NCI-H2081 treated with DMSO at 0.1 percent for 48 hours (cell line): ENCODE measurements around the gene INAVA.
"Not testable (repeated sequence)": the region's sequence is repeated elsewhere in the genome, so short reads cannot be mapped to it uniquely, and the experiment has no call there.

Source experiments
- DNase-seq: peaks from one replicate; lab custom pipeline; 2025; lab: John Stamatoyannopoulos, UW

The INAVA gene

DNA sequence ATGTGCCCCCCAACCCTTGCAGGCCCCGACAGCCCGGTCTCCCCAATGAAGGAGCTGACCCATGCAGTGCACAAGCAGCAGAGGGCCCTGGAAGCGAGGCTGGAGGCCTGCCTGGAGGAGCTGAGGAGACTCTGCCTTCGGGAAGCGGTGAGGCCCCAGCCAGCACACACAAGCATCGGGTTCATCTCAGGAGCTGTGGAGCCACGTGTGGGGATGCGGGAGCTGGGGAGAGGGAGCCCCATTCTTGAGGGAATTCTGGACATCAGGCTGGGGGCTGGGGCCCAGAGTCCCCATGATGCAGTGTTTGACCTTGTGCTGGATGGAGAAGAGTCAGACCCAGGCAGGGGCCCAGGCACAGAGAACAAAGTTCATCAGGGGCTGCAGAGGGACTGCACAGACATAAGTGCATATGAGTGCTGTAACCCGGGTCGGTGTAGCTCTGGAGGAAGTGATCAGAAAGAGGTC, 4.8 kb downstream of the INAVA start:
- DNase-seq: no peak

DNA sequence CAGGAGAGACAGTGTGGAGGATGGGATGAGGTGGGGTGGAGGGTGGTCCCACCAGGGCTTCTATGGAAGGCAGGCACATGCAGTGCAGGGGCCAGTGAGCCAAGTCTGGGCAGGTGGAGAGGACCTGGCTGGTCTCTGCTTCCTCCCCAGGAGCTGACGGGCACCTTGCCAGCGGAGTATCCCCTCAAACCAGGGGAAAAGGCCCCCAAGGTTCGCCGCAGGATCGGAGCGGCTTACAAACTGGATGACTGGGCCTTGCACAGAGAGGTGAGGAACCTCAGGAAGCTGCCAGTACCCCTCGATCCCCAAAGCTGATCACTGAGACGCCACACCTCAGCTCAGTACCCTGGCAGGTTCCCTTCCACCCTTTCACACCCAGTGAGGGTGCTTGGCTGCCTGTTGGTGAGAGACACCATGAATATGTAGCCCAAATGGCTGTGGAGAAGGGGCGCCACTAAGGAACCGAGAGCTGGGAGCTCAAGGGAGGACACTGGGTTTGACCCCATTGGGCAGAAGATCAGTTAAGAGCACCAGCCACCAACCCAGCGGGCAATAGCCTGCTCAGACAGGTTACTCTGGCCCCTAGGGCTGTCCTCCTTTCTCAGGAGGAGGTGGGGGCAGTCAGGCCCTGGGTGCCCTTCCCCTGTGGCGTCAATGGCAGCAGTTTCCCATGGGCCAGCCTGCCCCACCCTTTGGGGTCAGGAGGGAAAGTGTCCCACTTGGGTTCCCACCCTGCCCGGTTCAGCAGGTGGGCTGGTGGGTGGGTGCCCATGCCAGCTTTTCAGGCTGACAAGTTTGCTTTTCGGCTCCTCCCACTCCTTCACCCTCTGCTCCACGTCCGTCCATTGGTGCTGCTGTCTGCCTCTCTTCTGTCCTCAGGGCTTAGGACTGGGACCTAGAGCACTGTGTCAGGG, 5.5 kb downstream of the INAVA start:
- DNase-seq: no peak

DNA sequence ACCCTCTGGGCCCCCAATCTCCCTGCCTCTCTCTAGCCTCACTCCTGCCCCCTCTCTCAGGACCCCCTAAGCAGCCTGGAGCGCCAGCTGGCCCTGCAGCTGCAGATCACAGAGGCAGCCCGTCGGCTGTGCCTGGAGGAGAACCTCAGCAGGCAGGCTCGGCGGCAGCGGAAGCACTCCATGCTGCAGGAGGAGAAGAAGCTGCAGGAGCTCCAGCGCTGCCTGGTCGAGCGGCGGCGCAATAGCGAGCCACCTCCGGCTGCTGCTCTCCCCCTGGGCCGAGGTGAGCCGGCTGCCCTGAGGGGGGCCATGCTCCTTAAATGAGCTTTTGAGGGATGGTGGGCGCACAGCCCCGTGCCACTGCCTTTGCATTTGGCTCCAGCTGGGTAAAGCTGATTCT, 6.2 kb downstream of the INAVA start:
- DNase-seq: no peak

DNA sequence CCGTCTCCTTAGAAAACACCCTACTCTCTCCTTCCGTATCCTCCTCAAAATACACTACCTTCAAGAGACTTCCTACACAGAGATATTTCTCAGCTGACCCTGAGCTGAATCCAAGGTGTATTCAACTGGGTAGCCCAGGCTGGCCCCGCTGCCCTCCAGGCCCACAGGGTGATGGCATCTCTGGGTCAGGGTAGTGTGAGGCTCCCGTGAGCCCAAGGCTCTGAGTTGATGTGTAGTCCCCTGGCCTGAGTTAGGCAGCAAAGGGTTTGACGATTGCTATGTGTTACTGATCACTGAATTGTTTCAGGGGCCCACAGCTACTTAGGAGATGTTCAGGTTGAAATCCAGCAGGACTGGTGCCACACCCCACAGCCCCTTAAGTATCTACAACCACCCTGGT, 6.7 kb downstream of the INAVA start:
- DNase-seq: no peak

DNA sequence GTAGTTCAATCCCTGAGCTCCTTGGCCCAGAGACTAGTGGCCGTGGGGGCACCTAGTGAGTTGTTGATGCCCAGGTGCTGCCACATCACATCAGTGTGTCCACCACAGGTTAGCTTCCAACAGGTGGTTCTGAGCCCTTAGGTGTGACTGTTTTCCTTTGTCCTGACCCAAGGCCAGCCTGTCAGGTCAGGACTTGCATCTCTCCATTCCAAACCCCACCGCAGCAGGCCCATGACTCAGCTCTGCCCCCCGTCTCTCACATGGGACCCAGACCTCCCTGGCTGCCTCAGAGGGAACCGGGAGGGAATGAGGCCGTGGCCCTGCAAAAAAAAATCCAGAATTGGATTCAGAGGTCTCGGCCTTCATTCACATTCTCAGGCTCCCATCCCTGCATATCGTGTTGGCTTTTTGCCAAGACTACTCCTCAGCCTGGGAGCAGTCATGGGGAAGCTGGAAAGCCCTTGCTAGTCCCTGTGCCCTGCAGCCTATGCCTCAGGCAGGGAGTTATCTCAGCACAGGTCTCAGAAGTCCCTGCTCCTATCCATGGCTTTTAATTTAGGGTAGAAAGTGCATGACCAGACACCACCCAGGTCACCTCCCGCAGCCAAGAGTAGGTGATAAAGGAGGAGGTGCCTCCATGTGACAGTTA, 7.2 kb downstream of the INAVA start:
- no peak for DNase-seq

DNA sequence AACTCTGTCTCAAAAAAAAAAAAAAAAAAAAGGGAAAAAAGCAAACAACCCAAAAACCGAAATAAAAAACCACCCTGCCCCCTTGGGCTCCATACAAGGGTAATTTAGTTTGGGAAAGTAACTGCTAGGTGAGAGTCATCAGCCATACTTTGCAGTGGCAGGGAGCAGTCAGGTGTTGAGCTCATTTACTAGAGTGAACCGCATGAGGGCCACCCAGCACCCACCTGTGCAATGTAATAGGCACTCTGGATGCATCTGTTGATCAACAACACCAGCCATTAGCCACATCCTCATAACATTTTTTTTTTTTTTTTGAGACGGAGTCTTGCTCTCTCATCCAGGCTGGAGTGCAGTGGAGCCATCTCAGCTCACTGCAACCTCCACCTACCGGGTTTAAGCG, 9.1 kb downstream of the INAVA start:
- no peak for DNase-seq

DNA sequence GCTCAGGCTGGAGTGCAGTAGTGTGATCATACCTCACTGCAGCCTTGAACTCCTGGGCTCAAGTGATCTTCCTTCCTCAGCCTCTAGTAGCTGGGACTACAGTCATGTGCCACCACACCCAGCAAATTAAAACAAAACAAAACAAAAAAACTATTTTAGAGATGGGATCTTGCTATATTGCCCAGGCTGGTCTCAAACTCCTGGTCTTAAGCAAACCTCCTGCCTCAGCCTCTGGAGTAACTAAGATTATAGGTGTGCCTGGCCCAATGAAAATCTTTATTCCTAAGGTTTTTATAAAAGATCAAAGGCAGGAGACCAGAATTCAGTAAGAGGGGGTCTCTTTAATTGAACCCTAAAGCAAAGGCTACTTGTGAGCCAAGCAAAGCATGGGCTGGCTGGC, 10.1 kb downstream of the INAVA start:
- no peak for DNase-seq

DNA sequence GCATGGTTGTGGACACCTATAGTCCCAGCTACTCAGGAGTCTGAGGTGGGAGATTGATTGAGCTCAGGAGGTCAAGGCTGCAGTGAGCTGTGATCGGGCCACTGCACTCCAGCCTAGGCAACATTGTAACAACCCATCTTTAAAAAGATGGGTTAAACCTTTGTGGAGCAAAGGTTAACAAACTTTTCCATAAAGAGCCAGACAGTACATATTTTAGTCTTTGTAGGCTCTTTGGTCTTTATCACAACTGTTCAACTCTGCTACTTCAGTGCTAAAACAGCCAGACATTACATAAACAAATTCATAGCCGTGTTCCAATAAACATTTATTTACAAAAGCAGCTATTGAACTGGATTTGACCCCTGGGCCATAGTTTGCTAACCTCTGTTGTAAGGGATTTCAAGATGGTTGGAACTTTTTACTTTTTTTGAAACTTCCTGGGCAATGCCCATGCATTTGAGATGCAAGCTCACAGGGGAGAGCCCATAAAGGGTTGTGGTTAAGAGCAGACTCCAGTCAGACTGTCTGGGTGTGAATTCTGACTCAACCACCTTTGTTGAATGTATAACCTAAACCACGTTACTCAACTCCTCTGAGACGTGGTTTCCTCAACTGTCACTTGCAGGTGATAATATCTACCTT, 10.8 kb downstream of the INAVA start:
- no peak for DNase-seq

DNA sequence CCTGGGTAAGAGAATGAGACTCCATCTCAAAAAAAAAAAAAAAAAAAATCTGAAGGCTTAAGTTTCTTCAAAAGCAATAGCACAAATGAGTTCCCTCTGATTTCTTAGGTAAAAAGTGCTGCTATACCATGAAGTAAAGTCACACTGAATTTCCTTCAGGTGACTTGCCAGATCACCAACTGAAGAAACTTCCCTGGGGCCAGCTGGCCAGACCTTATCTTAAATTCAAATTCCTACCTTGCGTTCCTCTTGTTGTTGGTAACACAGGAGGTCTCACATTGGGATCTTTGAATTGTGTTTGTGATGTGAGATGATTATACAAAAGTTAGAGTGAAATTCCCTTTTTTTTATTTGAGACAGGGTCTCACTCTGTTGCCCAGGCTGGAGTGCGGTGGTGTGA, 11.8 kb downstream of the INAVA start:
- no peak for DNase-seq

DNA sequence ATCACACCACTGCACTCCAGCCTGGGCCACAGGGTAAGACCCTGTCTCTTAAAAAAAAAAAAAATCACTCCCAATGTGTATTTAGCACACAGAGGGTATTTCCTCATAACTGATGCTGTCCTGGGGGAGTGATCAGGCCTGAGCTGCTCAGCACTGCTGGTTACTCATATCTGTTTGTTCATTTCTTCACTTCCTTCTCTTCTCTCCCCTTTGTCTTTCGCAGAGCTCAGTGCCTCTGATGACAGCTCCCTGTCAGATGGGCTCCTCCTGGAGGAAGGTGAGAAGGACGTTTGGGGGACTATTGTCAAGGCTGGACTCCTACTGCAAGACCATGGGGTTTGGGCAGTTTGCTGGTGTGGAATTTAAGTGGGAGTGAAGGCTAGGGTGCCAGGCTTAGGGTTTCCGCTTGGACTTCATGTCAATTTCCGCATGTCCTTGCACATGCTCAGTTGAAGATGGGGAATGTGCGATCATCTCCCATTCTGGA, 13.0 kb downstream of the INAVA start:
- no peak for DNase-seq

DNA sequence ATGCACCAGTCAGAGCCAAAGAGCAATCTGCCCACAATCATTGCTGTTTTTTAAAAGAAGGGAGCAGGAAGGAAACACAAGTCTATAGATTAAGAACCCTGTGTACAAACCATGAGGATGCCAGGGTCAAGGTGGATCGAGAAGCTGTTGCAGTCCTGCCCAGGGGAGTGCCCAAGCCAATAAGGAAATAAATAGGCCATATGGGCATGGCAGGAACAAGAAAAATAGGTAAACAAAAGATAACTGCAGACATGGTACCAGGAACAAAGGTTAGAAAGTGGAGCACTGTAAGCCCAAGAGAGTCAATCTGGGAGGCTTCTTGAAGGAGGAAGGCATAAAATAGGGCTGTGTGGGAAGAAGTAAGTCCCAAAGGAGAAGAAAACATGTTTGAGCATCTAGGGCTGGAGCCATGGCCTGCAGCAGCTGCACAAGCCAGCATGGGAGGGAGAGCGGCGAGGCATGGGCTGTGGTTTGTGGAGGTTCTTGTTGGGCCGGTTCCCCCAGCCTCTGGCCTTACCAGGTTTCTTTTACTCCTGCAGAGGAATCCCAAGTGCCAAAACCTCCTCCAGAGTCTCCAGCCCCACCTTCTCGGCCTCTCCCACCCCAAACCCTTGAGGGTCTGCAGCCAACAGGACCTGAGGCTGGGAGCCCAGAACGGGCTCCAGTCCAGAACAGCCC, 13.6 kb downstream of the INAVA start:
- no peak for DNase-seq

DNA sequence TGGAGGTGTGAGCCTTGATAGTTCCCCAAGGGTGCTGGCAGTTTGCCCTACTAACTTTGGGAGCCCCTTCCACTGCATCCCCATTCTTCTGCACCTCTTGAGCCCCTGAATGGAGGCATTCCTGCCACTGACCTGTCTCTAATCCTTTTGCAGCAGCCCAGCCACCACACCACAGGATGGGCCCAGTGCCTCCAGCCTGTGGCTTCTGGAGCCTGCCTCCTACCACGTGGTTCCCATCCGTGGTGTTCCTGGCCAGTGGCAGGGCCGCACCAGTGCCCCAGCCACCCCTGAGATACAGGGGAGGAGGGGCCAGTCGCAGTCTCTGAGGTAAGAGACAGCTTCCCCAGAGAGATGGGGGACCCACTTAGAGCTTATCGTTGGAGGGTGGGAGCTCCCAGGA, 14.4 kb downstream of the INAVA start:
- DNase-seq: no peak

DNA sequence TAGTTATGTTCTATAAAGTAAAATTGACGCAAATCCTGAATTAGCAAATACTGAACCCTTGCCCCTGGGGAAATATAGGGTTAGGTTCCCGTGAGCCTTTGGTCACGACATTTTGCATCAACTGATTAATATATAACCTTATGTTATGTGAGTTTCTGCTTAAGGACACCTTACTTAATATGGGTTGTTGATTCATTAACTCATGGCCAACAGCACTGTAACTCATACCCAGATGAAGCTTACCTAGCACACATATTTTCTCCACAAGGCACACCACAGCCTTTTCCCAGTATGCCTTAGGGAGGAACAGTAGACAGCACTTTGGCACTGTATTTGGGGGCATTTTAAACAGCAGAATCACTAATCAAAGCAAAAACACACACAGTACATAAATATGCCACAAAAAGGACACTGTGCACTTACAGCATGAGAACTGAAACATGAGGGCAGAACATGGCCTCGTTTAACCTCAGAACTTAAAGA, 15.1 kb downstream of the INAVA start:
- DNase-seq: no peak

DNA sequence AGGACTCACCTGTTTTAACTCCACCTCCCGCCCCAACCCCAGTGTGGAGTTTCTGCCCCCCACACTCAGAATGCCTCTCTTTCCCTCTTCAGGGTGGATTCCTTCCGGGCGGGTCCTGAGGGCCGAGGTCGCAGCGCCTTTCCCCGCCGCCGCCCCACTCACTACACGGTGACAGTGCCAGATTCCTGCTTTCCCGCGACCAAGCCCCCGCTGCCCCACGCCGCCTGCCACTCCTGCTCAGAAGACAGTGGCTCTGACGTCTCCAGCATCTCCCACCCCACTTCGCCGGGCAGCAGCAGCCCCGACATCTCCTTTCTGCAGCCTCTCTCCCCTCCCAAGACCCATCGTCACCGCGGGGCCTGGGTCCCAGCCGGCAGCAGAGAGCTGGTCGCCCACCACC, 16.7 kb downstream of the INAVA start:
- no peak for DNase-seq

DNA sequence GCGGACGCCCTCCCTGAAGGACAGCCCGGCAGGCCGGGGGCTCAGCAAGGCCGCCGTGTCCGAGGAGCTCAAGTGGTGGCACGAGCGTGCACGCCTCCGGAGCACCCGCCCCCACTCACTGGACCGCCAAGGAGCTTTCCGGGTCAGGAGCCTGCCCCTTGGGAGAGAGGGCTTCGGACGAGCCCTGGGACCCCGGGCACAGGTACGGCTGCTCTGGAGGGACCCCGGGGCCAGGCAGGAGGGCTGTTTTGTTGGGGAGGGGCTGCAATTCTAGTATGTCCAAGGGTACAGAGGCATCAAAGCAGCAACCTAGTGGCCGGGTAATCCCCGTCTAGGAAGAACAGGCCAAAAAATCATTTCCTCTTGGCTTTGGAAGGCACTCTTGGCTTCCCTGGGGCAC, 17.2 kb downstream of the INAVA start:
- DNase-seq: not testable (repeated sequence)

DNA sequence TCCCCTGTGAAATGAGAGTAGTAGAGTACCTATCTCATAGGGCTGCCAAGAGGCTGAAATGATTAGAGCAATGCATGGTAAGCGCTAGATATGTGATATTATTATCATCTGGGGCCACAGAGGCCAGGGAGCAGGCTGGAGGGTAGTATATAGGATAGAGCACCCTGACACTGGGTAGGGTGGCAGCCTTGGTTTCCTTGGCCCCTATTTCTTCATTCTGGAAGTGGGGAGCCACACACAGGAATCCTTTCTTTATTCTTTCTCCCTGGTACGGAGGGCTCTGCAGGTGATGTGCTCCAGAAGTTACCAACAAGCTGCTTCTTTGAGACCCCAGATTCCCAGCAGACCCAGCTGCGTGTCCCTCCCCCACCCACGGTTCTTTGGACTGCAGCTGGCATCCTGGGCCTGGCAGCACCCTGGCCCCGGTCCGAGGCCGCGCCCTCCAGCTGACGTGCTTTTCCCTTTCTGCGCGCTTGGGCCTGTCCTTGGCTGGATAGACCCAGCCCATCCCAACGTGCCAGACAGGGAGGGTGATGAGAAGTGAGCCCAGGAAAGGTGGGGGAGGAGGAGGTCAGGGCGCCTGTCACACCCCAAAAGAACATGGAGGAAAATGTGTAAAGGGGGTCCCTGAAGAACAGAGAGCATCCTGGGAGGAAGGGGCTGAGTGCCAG, 18.2 kb downstream of the INAVA start:
- DNase-seq: no peak

DNA sequence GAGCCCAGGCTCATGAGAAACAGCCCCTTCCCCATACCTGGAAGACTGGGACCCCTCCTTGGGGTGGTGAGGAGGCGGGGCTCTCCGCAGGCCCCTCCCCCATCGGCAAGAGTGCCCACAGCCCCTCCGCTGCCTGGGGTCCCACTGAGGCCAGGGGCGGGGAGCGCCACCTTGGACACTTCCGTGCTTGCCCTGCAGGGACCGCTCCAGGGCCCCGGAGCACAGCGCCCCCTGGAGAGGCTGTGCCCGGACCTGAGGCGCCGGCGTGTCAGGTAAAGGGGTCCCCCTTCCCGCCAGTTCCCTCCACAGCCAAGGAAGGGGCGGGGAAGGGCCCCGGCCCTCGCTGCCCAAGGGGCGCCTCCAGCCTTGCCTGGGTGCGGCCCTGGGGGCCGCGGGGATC, 21.5 kb downstream of the INAVA start:
- no peak for DNase-seq

DNA sequence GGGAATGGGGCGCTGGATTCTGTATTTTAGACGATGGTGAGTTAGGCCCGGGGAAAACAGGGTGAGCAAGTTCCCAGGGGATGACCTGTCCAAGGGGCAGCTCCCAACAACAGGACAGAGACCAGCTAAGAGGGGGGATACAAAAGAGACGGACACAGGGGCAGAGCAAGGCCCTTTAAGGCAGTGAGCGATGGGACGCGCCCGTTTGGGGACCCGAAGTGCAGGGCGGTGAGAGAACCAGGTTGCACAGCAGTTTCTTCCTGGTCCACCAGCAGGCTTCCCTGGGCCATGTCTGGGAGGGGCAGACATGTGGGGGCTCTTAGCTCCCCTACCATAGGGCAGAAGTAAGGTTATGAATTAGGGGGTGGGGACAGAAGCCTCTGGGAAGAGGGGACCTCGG, 22.0 kb downstream of the INAVA start:
- DNase-seq: no peak

DNA sequence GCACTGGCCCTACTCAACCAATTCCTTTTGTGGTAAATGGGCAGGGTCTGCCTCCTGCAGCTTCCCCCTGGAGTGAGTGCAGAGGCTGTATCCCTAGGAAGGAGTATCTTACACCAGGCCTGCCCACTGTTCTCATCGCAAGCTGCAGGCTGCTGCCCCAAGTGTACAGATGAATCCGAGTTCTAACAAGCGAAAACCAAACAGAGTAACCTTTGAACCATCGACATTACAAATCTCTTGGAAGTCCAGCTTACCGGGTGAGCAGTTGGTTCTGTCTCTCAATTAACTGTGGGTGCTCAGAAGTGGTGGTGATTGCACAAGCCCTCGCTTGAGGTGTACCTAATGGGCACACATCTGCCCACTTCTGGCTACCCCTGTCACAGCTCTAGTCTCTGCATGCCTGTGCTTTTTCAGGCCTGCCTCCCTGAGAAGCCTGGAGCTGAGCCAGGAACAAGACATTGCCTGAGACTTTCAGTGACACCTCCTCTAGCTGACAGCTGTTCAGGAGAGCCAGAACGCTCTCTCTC, 22.7 kb downstream of the INAVA start:
- no peak for DNase-seq

DNA sequence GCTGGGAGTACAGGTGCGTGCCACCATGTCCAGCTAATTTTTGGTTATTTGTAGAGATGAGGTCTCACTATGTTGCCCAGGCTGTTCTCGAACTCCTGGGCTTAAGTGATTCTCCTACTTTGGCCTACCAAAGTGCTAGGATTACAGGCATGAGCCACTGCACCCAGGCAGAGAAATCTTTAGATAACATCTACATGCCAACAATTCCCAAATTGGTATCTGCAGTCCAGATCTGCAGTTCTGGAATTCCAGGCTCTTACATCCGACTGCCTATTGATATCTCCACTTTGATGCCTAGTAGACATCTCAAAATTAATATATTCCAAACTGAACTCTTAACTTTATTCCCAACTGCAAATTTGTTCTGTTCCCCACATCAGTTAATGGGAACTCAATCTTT, 23.3 kb downstream of the INAVA start:
- DNase-seq: no peak

DNA sequence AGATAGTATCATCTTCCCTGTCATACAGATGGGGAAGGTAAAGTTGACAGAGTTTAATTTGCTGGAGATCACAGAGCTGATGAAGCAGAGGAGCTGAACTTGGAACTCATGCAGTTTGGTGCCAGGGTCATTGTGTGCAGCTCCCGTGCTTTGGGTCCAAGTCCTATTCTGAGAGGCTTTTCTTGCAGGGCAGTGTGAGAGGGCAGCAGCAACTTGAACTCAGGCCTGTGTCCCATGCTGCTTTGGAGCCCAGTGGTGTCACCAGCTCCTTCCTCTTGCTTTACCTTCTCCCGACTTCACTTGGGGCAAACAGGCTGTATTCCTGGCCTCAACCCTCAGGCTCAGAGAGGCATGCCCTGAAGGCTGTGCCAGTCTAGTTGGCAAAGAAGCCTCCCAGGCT, 24.7 kb downstream of the INAVA start:
- no peak for DNase-seq
